ENCODE data around the gene COL21A1.
"Not testable (repeated sequence)": the region's sequence is repeated elsewhere in the genome, so short reads cannot be mapped to it uniquely, and the experiment has no call there.

The COL21A1 gene

DNA sequence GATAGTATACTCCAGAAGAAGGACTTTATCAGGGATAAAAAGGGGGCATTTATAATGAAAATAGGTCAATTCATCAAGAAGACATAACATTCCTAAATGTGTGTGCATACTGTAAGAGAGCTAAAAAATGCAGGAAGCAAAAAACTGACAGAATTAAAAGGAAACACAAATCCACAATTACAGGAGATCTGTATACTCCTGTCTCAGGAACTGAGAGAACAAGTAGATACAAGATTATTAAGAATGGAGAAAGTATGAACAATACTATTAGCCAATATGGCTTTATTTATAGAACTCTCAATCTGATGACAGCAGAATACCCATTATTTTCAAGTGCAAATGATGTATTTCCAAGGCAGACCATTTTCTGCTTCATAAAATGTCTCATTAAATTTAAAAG is 204.3 kb downstream of the COL21A1 start:
- no peak for DNase-seq

DNA sequence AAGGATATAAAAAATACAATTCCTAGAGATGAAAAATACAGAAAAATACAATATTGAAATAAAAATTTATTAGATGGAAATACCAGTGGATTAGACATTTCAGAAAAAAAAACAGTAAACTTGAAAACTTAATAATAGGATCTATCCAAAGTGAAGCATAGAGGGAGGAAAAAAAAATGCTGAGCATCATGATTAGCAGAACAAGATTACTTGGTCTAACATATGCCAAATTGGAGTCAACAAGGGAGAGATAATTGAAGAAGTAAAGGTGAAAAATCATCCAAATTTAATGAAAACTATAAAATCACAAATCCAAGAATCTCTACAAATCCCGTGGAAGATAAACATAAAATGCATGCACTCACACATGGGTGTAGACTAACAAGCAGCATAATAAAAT is 205.8 kb downstream of the COL21A1 start:
- no peak for DNase-seq

DNA sequence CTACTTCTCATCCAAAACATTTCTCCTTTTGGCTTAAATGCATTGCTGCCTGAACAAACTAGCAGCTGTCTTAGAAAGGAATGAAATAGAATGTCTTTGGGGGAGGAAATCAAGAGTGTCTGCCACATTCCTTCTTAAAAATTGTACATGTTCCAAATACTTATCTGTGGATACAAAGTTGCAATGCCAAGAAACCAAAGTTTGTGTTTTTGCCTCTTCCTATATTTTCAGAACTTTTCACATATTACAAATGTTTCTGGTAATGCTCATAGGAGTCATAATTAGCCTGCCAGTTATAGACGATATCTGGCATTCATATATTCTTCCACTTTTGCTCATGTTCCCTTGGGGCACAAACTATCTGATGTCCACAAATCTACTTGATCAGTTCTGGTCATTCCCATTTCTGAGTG is 206.5 kb downstream of the COL21A1 start:
- DNase-seq, result no peak

DNA sequence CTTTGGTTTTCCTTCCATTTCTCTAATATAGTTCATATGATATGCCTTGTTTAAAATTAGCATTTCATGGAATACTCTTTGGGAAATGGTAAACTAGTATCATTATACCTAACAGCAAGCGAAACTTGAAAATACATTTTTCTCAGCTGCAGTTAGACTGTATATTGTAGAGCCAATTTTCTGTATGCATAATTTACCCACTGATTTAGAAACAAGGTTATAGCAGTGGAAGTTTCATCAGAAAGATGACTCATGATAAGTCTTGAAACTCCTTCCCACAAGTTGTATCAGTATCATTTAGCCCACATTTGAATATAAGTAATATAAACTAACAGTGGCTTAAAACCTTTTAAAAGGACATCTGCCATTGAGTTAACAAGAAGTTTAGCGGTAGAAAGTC is 207.2 kb downstream of the COL21A1 start:
- DNase-seq, result no peak

DNA sequence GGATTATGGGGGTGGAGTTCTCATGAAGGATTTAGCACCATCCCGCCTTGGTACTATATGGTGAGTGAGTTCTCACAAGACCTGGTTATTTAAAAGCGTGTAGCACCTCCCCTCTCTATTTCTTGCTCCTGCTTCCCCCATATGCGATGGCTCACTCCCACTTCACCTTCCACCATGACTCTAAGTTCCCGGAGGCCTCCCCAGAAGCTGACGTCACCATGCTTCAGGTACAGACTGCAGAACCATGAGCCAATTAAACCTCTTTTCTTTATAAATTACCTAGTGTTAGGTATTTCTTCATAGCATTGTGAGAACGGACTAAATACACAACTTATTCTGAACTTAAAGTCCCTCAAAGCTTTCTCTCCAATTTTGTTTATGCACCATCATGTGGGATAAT is 208.6 kb downstream of the COL21A1 start:
- no peak for DNase-seq

DNA sequence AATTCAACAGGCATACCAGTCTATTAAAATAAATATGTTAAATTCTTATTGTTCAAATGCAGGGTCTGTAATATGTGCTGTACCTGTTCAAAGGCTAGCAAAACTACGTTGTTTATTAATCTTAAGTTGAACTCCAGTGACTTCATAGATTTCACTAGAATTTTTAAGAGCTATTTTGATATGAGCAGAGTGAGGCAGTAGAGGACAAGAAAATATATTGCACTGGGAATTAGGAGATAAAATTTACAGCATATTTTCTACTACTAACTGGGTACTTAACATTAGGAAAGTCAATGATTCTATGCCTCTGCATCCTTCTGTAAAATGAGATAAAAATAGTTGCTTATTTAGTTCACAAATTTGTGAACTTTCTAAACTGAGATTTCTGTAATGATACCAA is 209.8 kb downstream of the COL21A1 start:
- no peak for DNase-seq

DNA sequence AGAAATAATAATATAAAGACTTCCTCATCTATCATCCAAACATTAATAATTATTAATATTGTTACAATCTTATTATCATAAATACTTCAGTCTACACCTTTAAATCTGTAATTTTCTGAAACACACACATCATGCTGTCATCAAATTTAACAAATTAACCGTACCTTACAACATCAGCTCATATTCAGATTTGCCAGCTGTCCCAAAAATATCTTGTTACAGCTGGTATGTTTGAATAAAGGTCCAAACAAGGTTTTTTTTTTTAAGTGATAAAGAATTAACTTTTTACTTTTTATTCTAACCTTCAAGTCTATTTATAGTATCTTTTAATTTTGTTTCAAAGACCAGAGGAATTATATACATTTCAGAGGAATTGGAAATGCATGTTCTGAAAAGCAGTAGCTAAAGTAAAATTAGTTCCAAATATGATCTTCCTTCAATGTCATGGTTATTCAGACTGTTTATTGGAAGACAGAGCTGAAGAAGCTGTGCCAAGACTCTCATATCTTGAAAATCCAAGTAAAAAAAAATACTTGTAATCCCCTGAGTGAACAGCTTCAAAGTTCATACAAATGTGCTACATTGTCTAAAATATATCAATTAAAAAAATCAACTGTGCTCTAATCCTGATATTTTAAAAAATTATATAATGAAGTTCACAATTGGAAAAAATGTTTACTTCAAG is 210.3 kb downstream of the COL21A1 start:
- DNase-seq, result no peak

DNA sequence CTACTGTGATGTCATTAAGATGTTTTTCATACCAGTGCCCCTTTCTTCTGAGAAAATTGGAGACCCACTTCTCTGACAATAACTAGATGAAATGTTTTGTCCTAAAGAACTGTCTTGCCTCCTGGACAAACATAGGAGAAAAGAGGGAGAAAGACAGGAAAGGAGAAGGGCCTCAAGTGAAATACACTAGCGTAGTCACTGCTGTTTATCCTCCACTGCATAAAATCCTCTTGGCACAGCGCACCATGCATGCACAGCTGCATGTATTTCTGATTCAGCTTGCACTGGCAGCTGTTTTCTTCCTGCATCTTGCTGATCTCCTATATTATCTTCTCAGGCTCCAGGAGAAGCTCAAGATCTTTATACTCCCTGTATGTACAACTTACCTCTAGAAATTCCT is 214.0 kb downstream of the COL21A1 start:
- DNase-seq, result no peak

DNA sequence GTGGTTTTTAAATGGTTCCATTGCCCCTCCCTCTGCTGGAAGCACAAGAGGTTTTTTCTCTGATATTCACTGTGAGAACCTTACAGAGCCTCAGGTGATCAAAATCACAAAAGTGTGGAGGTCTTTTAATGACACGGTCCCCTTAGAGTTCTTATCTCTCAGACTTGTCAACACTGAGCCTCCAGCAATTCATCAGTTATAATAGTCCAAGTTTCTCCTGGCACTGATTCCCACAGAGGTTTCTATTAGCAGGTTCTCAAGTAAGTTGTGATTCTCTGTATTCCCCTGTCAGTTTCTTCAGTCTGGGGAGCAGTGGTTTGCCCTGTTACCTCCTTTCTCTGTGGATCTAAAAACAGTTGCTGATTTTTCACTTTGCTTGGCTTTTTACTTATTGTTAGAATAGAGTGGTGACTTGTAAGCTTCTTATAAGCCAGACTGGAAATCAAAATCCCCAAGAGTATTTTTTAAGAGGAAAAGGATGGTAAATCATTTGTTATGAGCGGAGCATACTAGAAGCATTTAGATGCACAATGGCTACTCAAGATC is 214.6 kb downstream of the COL21A1 start:
- DNase-seq, result no peak

DNA sequence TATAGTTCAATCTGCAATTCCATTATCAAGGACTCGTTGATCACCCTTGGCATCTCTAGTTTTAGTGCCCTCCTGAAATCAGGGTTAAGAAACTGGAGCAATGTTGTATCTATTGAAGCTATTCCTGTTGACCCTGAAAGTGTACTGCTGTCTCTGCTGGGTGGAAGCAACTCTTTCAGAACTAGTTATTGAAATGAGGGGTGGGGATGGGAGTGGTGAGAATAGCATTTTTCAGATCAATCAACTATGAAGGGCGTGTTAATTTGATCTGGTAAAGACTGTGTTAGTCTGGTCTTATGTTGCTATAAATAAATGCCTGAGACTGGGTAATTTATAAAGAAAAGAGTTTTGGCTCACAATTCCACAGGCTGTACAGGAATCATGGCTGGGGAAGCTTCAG is 219.5 kb downstream of the COL21A1 start:
- DNase-seq, result no peak

DNA sequence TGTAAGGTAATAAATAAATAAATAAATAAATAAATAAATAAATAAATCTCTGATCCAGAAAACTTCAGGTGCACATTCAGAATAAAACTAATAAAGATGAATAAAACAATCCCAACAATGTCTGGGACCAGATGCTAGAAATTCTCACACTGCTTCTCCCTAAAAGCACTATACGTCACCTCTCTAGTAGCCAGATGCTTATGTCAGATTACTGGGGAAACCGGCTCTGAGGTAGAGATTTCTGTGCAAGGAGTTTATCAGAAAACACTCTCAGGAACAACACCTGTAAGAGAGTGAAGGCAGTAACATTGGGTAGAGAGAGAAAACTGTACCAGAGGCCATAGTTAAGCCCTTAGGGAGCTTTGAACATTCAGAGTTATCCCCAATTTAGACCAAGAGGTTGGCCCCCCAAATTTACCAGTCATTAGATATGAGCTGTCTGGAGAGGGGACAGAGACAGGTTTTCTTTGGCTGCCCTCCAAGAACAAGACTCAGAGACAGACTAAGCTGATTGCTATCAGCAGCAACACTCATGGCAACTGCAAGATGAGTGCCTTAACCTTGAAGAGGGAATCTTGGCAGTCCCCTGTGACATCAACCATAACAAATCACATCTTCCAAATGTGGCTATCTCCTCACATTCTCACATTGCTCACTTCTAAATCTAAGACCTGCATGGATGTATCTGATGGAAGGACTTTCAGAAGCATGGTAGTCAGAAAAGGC is 220.8 kb downstream of the COL21A1 start:
- DNase-seq, result no peak

DNA sequence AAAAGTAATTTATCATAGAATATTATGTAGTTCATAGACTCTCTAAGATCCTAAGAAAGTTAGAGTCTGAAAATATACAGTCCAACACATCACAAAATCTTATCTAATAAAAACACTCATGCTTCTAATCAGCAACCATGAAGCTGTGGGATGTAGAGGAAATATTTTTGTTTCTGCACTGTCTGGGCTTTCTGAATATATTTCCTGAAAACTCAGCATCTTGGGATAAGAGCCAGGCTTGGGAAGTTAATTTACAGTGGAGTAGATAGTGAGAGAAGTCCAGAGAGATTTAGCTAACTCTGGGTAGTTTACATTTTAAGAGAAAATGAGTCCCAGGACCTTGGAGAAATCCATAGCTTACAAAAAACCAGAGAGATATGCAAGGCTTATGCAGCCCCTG is 221.6 kb downstream of the COL21A1 start:
- no peak for DNase-seq

DNA sequence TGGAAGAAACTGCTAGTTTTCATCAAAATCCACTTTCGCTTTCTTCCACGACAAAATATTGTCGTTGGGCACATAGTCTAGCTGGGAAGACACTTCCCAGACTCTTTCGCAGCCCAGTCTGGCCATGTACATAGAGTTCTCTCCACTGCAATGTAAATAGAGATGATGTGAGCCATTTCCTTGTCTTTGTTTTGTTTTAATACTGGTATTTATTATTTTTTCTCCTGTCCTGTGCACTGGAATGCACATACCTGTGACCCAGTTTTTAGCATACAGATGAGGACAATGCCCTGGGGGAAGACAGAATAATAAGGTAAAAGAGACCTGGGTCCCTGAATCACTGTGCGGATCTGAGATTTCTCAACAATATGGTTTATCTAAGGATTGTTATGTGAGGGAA is 222.4 kb downstream of the COL21A1 start:
- no peak for DNase-seq

DNA sequence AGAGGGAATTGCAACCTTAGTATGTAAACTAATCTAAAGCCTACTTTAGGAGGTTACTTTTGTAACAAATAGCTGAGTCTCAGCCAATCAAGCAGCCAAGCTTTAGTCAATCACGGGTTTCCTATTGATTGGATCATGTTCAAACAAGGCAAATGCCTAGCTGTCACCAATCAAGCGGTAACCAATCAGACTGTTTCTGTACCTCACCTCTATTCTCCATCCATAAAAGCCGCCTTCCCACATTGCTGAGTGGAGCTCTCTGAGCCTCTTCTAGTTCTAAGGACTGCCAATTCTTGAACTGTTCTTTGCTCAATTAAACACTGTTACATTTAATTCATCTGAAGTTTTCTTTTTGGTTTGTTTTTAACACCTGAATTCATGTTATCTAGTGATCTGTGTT is 223.6 kb downstream of the COL21A1 start:
- DNase-seq, result no peak

DNA sequence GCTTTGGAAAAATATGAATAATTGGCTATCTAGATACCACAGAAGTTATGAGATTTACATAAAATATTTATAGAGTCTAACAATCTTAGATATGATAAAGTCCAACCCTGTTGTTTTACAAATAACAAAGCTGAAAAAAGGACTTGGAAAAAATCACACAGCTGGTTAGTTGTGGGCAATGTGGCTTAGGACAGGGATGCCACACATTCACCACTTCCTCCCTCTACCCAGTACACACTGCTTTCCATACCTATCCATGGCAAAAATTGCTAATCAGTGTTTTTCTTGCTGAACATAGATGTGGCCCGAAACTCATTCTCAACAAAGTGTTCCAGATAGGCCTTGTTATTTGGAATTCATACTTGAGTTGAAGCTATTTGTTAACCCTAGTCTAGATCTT is 224.7 kb downstream of the COL21A1 start:
- DNase-seq, result no peak

DNA sequence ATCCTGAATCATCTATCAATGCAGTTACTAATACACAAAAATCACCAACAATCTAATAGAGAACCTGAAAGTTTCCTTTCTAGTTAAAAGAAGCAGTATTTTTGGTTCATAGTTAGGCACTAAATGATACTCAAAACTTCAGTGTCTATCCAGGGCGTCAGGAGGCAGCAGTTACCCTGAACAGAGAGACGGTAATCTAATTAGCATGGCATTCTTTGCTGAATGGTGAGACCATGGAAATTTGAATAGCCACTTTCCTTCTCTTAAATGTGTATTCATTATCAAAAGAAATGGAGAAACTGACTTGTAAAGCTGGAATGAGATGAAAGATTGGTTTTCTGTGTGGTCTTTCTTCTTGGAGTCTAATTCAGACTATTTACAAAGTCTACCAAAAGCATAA is 225.4 kb downstream of the COL21A1 start:
- no peak for DNase-seq

DNA sequence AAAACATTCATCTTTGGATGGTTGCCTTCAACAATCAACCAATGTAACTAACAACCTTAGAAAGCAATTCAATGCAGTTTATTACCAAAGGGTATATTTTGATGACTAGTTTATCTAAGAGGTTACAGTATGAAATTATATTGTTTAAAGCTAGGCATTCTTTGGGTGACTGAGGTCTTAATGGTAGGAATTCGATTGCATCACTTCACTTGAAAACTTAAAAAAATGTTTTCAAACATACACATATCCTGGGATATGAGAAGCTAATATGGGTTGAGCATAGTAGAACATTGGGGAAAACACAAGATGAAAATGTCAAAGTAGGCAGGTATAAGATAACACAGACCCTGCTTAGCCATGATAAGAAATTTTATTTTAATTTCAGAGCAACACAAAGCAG is 227.4 kb downstream of the COL21A1 start:
- no peak for DNase-seq

DNA sequence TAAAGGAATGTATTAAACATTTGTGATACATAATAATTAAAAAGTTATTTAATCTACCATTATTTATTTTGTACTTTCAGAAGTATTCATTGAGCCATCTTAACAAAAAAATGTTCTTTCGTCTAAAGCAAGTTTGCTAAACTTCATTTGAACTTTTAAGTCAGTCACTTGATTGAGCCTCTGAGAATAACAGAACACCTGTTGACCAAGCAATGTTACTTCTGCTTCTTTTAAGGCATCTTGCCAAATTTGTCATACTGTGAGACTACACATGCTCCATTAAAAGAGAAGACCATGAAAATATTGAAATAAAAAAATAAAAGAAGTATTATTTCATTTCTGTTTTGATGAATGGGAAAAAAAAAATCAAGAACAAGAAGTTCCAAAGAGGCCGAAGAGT is 230.2 kb downstream of the COL21A1 start:
- no peak for DNase-seq

DNA sequence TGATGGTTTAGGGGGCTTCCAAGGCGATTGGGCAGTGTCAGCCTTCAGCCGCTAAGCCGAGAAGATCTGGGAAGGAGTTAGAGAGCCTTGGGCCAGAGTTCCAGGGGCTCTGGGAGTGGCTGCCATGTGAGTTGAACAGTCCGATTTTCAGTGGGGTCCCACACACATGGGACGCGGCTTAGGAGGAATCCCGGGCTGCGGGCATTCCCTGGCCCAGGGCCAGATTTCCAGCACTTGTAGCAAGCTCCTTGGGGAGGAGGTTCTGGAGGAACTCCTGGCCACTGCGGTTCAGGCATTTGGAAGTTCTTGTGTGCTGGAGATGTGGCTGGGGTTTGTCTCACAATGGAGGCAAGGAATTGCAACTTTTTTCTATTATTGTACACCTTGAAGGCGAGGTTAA is 233.3 kb downstream of the COL21A1 start:
- DNase-seq, result not testable (repeated sequence)

DNA sequence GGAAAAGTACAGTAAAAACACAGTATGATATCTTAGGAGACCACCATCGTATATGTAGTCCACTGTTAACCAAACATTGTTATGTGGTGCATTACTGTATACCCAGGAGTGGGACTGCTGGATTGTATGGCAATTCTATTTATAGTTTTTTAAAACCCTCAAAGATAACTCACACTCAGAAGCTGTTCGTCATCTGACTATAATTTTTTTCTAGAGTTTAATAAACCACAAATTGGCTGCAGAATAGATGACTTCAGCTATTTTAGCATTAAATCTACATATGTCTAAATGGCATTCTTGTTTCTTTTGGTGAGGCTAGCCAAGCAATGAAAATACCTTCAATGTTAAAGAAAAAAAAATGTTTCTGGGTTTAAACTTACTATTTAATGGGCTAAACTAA is 237.7 kb downstream of the COL21A1 start:
- DNase-seq, result no peak

Data from activated CD8-positive, alpha-beta memory T cell treated with anti-CD3 and anti-CD28 coated beads, Interleukin-2, amount 50 U/mL, for 48 hours (primary cell).